HG02870 (cell line): Measurements from ENCODE around the gene LTBP1.

Experiments used
- ATAC-seq: cut with Tn5 transposase; IDR thresholded peaks from one replicate; pipeline ENCODE4 v1.9.1; 2021; ENCODE audit warnings: mild to moderate bottlenecking, moderate library complexity; ENCODE audit not compliant: unreplicated experiment

The LTBP1 gene

DNA sequence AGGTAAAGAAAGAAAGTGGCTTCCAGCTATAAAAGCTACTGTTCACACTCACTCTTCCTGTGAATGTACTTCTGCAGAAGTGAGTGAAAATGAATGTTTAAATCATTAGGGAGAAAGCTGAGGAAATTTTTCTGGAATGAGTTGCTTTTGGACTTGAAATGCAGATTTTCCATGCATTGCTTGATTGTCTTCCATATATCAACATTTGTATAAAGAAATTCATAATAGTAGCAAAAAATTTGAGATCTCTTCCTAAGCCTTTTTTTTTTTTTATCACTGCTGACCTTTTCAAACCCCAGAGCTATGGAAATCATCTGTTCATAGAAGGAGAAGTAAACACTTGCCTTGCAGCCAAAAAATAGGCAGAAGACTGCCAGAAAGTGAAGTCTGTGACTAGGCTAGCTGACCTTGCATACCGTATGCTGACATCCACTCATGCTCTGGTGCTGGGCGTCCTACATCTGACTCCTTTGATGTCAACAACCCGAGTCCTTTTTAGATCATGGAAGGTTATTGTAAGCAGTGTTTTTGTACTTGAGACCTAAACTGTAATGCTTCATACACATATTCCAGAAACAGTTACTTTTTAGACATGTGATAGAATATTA is 375.2 kb downstream of the LTBP1 start:
- ATAC-seq = no peak

DNA sequence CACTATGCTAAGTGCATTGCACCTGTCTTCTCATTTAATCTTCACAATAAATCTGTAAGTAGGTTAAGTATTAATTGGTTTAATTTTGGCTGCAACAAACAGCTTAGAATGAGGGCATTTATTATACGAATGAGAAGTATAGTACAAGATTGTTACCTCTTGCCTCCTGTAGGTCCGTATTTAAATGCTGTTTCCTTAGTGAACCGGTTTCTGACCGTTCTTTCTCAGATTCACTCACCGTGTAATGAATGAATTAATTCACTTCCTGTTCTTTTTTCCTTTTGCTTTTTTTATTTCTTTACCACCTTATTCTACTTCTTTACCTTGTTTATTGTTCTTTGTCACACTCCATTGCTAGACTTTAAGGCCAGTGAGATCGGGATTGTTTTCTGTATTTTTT is 375.9 kb downstream of the LTBP1 start:
- ATAC-seq = peak; percentile 50

DNA sequence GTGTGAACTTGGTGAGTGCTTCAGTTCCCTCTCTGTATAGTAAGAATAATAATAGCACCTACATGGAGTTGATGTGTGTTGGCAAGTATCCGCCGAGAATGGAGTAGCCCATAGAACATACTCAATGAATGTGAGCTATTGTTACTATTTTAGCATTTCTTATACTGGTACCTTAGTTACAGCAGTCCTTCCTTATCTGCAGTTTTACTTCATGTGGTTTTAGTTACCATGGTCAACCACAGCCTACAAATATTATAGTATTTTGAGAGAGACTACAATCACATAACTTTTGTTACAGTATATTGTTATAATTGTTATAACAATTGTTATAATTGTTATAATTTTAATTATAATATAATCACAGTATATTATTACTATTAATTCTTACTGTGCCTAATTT is 377.2 kb downstream of the LTBP1 start:
- no peak for ATAC-seq

GRCh38 chr2:33326100-33326499 is 379.3 kb downstream of the LTBP1 start:
- ATAC-seq = no peak

DNA sequence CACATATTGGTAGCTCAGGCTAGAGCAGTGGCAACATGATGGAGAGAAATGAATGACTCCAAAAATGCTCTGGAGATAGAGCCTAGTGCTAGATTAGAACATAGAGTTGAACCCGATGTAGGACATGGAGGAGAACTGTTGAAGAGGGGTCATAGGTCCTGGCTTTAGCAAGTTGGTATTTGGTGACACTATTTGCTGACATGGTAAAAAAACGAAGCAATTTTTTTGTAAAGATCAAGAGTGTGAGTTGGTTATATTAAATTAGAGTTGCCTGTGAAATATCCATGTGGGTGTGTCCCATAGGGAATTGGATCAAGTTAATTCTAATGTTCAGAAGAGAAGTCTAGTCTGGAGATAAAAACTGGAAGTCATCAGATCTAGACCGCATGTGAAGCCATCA is 386.7 kb downstream of the LTBP1 start:
- ATAC-seq = no peak

- ATAC-seq = no peak
Measured at GRCh38 chr2:33334083-33334482, 387.3 kb downstream of the LTBP1 start.

GRCh38 chr2:33335516-33335915 is 388.8 kb downstream of the LTBP1 start:
- ATAC-seq = no peak

DNA sequence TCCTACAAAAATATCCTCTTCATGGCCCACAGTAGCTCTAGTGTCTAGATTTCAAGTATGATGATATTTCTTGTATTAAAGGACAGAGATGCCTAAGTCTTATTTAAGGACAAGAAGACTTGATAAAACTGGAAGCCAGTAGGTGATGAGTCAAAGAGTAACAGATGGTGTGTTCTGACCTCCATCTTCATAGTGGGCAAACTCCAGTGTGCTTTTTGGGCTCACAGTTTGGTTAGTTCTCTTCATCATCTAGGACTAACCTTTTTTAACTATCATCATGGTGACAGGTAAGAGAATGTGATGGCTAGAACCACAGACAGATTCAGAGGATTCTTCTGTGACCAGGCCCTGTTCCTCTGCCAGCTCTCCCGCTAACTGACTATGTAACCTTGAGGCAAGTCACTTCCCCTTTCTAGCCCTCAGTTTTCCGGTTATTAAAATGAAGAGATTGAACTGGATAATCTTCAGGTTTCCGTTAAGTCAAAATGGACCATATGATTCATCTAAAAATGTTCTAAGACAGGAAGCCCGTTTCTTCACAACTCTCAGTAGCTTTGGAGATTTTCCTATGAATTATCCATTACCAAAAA is 389.4 kb downstream of the LTBP1 start:
- ATAC-seq = peak; percentile 81

GRCh38 chr2:33337385-33337960 is 390.7 kb downstream of the LTBP1 start:
- no peak for ATAC-seq

DNA sequence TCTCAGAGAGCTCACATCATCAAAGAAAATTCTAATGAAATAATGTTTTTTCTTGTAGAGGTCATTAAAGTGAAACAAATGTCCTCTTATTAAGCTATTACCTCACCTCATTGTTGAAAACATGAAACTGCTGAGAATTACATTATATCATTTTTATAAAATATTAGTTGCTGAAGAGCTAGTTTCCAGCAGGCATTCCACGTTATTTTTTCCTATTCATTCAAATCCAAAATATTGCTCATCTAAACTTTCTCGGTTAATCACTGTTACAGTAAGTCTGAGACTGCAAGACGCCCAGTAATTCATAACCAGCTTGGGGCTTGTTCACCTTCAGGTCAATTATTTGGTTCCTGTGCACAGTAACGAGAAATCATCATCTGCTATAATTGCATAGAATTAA is 391.2 kb downstream of the LTBP1 start:
- no peak for ATAC-seq

- no peak for ATAC-seq
Measured at GRCh38 chr2:33339269-33339668, 392.5 kb downstream of the LTBP1 start.

- no peak for ATAC-seq
Measured at GRCh38 chr2:33340280-33340679, 393.5 kb downstream of the LTBP1 start.

- ATAC-seq = no peak
Measured at GRCh38 chr2:33342171-33342570, 395.4 kb downstream of the LTBP1 start.

- no peak for ATAC-seq
Measured at GRCh38 chr2:33342705-33343104, 396.0 kb downstream of the LTBP1 start.

GRCh38 chr2:33343387-33343895 is 396.7 kb downstream of the LTBP1 start:
- ATAC-seq = no peak

DNA sequence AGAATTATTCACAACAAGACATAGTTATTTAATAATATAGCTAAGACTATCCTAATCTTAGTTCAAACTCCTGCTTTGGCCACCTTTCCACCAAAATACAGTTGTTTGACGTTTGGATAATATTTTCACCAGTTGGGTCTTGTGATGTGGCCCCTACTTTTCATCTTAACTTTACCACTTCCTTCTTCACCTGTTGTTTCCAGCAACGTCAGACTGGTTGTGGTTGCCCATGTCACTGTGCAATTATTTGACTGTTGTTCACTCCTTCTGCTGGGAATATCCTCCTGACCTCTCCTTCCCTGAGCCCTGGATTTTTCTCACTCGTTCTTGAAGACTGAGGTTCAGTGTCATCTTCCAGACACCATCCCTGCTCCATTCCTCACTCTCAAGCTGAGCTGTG is 397.5 kb downstream of the LTBP1 start:
- no peak for ATAC-seq

- no peak for ATAC-seq
Measured at GRCh38 chr2:33347856-33348255, 401.1 kb downstream of the LTBP1 start.

DNA sequence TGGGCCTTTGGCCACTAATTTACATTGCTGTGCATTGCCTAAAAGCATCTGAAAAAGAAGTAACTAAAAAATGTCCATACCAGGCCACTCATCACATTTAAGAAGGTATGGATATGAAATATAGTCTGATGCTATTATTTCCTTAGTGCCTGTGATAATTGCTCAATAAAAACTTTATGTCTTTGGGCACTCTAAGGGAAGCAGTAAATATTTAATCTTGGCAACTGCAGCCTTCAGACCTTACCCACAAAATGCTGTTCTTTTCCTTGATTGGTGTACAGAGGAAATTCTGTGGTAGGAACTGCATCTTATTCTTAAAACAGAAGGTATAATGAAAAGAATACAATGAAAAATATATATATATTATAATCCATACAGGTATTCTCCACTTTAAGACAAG is 403.9 kb downstream of the LTBP1 start:
- ATAC-seq = no peak

- ATAC-seq = no peak
Measured at GRCh38 chr2:33351781-33352180, 405.0 kb downstream of the LTBP1 start.

DNA sequence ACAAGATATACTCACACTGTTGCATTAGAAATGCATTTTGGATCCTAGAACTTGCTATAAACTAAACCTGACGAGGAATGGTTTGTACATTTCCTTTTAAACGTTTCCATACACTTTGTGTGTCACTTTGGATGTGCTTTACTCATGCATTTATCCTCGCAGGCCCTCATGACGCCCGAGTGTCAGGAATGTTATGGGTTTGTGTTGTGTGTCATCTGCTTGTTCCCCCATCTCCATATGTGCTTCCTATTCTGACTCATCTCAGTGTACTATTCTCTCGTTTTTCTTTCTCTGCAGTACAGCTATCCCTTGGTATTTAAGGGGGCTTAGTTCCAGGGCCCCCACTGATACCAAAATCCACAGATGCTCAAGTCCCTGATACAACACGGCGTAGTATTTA is 408.2 kb downstream of the LTBP1 start:
- ATAC-seq = no peak

DNA sequence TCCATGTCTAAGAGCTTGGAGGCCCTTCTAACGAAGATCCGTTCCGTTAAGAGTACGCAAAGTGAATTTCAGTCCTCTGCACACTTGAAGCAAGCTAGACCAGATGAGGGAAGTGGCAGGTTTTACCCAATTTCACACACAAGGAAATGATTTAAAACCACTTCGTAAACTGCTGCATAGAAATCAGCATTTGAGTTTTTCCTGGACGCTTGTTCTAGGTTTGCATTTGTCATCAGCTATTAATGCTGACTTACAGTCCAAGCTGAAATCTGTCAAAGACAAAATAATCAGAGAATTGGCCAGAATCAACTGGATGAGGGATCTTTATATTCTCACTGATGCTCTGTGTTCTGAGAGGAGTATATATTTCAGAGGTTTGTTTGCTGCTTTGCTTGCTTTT is 412.1 kb downstream of the LTBP1 start:
- no peak for ATAC-seq
